ENCODE data around the gene SCP2D1. TPM values are rescaled to one million over a fixed set of nuclear protein-coding genes. Genes with fewer than 3 reads are reported as not detected.
A peak's percentile ranks its signal among the peaks of the same experiment; 100 is the strongest.

SCP2D1 gene
- total and polyA plus RNA-seq, 10 donors, result not detected

DNA sequence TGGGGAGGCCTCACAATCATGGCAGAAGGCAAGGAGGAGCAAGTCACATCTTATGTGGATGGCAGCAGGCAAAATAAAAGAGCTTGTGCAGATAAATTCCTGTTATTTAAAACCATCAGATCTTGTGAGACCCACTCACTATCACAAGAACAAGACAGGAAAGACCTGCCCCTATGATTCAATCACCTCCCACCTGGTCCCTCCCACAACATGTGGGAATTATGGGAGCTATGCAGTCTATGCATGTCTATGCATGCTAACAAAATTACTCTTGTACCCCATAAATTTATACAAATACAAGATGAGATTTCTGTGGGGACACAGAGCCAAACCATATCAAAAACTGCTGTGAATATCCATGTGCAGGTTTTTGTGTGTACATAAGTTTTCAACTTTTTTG, 25.6 kb upstream of the SCP2D1 start:
- Histone ChIP-seq H3K4me1 (no peaks in the 10 kb centered on the region), H3K36me3 (no peaks in the 10 kb centered on the region), H3K27me3 (replicated peaks in 1 of 7) (peaks cover 0 to 15% (median 0%) of the 10 kb centered on the region in 7 donors), H3K9me3 (peaks cover 0 to 6% (median 0%) of the 10 kb centered on the region in 8 donors), H3K27ac (no peak overlapping the region), H3K4me3 (no peak overlapping the region)
- intact Hi-C loops (cut with DNase I; ENCODE audit: low total_unique reads), result no loop called here
- DNase-seq, result no peak
- TF ChIP-seq, protein P1, sequence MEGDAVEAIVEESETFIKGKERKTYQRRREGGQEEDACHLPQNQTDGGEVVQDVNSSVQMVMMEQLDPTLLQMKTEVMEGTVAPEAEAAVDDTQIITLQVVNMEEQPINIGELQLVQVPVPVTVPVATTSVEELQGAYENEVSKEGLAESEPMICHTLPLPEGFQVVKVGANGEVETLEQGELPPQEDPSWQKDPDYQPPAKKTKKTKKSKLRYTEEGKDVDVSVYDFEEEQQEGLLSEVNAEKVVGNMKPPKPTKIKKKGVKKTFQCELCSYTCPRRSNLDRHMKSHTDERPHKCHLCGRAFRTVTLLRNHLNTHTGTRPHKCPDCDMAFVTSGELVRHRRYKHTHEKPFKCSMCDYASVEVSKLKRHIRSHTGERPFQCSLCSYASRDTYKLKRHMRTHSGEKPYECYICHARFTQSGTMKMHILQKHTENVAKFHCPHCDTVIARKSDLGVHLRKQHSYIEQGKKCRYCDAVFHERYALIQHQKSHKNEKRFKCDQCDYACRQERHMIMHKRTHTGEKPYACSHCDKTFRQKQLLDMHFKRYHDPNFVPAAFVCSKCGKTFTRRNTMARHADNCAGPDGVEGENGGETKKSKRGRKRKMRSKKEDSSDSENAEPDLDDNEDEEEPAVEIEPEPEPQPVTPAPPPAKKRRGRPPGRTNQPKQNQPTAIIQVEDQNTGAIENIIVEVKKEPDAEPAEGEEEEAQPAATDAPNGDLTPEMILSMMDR (IDR thresholded peaks at IDR 0.05 in 8 of 11, conservative IDR thresholded peaks at IDR 0.05 in 3 of 11), result no peak
- no peak for TF ChIP-seq POLR2A (IDR thresholded peaks at IDR 0.05)
- TF ChIP-seq POLR2AphosphoS5 (IDR thresholded peaks at IDR 0.05), result no peak

DNA sequence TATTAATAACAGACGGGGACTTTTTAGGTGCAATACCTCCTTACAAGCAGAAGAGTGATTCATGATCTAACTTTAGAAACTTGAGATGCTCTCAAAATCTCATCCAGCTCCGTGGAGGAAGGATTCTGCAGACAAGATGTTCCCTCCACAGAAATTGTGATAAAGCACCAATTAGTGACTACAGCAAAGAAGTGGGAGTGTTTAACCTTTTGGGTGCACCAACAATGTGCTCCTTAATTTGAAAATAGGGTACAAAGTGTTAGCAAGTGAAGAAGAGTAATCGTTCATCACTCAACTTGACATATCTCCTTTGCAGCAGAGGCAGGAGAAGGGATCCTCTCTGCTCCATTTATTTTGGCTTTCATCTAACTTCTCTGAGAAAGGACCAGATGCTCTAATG, 22.8 kb upstream of the SCP2D1 start:
- intact Hi-C loops (cut with DNase I; ENCODE audit: low total_unique reads), result no loop called here
- Histone ChIP-seq H3K27me3 (replicated peaks in 1 of 7) (peaks cover 0 to 15% (median 0%) of the 10 kb centered on the region in 7 donors), H3K4me1 (peaks cover 0 to 20% (median 12%) of the 10 kb centered on the region in 6 donors), H3K27ac (no peak overlapping the region), H3K4me3 (no peak overlapping the region), H3K9me3 (peaks cover 0 to 6% (median 0%) of the 10 kb centered on the region in 8 donors), H3K36me3 (no peaks in the 10 kb centered on the region)
- WGBS, 5 donors, result 54 to 78% (median 65%) methylated on average over 3 of the region's 3 CpGs
- TF ChIP-seq, protein P1 (IDR thresholded peaks at IDR 0.05 in 8 of 11, conservative IDR thresholded peaks at IDR 0.05 in 3 of 11), result no peak
- TF ChIP-seq POLR2AphosphoS5 (IDR thresholded peaks at IDR 0.05) (no peak), POLR2A (IDR thresholded peaks at IDR 0.05) (no peak)
- no peak for DNase-seq

DNA sequence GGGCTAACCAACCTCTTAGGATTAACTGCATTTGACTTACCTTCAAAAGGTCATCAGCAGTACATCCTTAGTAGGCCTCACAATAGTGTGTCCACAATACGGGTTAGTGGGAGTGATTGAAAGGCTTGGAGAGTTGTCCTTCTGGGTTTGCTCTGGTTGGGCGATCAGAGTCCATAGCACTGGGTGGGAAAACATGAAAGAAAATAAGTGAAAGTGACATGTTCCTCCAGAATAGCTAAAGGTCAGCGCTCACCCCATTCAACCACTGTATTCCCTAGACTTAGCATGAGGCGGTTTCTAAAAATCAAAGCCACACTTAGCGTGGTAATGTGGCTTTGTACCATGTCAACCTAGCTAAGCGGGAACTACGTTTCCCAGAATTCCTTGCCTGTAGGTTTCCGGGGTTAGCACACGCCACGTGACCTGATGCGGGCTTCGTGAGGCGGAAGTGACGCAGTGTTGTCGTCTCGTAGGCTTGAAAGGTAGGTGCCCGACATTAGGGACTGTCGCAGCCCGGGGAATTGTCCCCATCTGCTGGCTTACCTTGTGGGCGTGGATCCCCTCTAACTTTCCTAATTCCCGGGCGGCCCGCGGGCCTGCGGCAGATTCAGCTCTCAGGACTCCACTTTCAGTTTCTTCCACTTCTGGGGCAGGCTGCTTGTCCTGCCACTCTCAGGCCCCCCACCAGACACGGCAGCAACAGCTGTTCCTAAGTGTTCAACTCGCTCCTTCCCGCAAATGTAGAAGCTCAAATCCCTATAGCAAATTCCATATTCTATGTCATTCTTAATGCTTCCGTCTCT, 19.8 kb upstream of the SCP2D1 start:
- peak overlapping the region; percentile 78 to 96 (median 92) for H3K27ac ChIP-seq
- TF ChIP-seq, protein P1 (IDR thresholded peaks at IDR 0.05 in 8 of 11, conservative IDR thresholded peaks at IDR 0.05 in 3 of 11), result peak in 3 of 11 experiments; percentile 11 to 19 (median 13)
- TF ChIP-seq POLR2A (IDR thresholded peaks at IDR 0.05) (peak in 1 of 3 donors; percentile 21), POLR2AphosphoS5 (IDR thresholded peaks at IDR 0.05) (peak; percentile 89 to 98 (median 95))
- WGBS, 5 donors, result 7 to 12% (median 8%) methylated on average over 19 to 29 of the region's 29 CpGs
- no peaks in the 10 kb centered on the region for H3K36me3 ChIP-seq
- peaks cover 0 to 15% (median 0%) of the 10 kb centered on the region in 7 donors for H3K27me3 ChIP-seq (replicated peaks in 1 of 7)
- peaks cover 0 to 20% (median 12%) of the 10 kb centered on the region in 6 donors for H3K4me1 ChIP-seq
- intact Hi-C loops (cut with DNase I; ENCODE audit: low total_unique reads), result no loop called here
- H3K9me3 ChIP-seq, result peaks cover 0 to 8% (median 0%) of the 10 kb centered on the region in 8 donors
- peak overlapping the region; percentile 41 to 74 (median 53) for H3K4me3 ChIP-seq
- DNase-seq, result peak; percentile 96

DNA sequence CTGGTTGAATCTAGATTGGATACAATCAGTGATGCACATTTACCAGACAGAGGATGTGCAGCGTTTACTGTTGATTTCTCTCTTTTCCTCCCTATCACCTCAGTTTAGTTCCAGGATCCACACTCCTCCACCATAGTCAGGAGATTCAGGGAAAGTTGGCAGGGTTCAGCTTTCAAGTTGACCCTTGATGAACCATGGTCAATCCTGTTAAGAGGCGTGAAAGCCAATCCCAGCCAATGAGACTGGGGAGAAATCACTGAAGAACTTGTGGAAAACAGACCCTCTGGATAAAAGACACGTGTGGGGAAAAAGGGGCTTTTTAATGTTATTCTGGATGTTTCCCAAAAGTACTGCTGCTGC, 19.2 kb upstream of the SCP2D1 start:
- no peak for DNase-seq
- Histone ChIP-seq H3K4me1 (peaks cover 0 to 20% (median 12%) of the 10 kb centered on the region in 6 donors), H3K9me3 (peaks cover 0 to 8% (median 0%) of the 10 kb centered on the region in 8 donors), H3K27me3 (replicated peaks in 1 of 7) (peaks cover 0 to 14% (median 0%) of the 10 kb centered on the region in 7 donors), H3K4me3 (peak overlapping the region; percentile 41 to 74 (median 53)), H3K36me3 (no peaks in the 10 kb centered on the region), H3K27ac (peak overlapping the region; percentile 78 to 96 (median 92))
- 59 to 72% (median 61%) methylated on average over 3 of the region's 3 CpGs for WGBS, 5 donors
- TF ChIP-seq POLR2AphosphoS5 (IDR thresholded peaks at IDR 0.05) (no peak), POLR2A (IDR thresholded peaks at IDR 0.05) (no peak)
- TF ChIP-seq, protein P1 (IDR thresholded peaks at IDR 0.05 in 8 of 11, conservative IDR thresholded peaks at IDR 0.05 in 3 of 11), result no peak
- intact Hi-C loops (cut with DNase I; ENCODE audit: low total_unique reads), result no loop called here

Measured in spleen (tissue), 11 donors.